OCI-LY1 (cell line): ENCODE results near the gene DCST2.

ENCODE experiments used
- H2AFZ ChIP-seq: fragments of 200-600 bp; sonication (generic), shearing (Covaris generic); 2 replicates; pipeline ENCODE4 v1.6.0; 2014; ENCODE audit warnings: antibody characterized with exemption, mild to moderate bottlenecking, low read length
- H3F3A ChIP-seq: fragments of 200-600 bp; sonication (generic), shearing (Covaris generic); 2 replicates; pipeline ENCODE4 v1.6.0; 2014; ENCODE audit warnings: mild to moderate bottlenecking, antibody characterized with exemption, low read length, moderate library complexity; ENCODE audit not compliant: insufficient read depth
- H3K27ac ChIP-seq: fragments of 200-600 bp; sonication (generic); 2 replicates; pipeline ENCODE4 v1.5.1; 2014; ENCODE audit warnings: low read length, mixed run types, mild to moderate bottlenecking, low read depth; ENCODE audit not compliant: poor library complexity, severe bottlenecking
- H3K27me3 ChIP-seq: fragments of 200-600 bp; sonication (generic); 2 replicates; pipeline ENCODE4 v1.6.0; 2014; ENCODE audit warnings: antibody characterized with exemption, mild to moderate bottlenecking, low read length, moderate library complexity; ENCODE audit not compliant: insufficient read depth
- H3K36me3 ChIP-seq: fragments of 200-600 bp; sonication (generic); 2 replicates; pipeline ENCODE4 v1.6.1; 2014; ENCODE audit warnings: mild to moderate bottlenecking, antibody characterized with exemption, low read length, moderate library complexity, mixed read lengths; ENCODE audit not compliant: insufficient read depth
- H3K4me1 ChIP-seq: fragments of 200-600 bp; sonication (generic); 2 replicates; pipeline ENCODE4 v1.5.1; 2014; ENCODE audit warnings: mild to moderate bottlenecking, low read length, moderate library complexity; ENCODE audit not compliant: insufficient read depth, severe bottlenecking
- H3K4me2 ChIP-seq: fragments of 200-600 bp; sonication (generic), shearing (Covaris generic); 2 replicates; pipeline ENCODE4 v1.6.1; 2014; ENCODE audit warnings: low read length
- H3K4me3 ChIP-seq: fragments of 200-600 bp; sonication (generic); 2 replicates; pipeline ENCODE4 v1.5.1; 2014; ENCODE audit warnings: low read length, low read depth, mild to moderate bottlenecking, mixed read lengths; ENCODE audit not compliant: poor library complexity, severe bottlenecking
- H3K79me2 ChIP-seq: fragments of 200-600 bp; shearing (Covaris generic); 2 replicates; pipeline ENCODE4 v1.6.1; 2016; ENCODE audit warnings: mixed run types, low read length, mixed read lengths; ENCODE audit not compliant: insufficient read depth
- H3K9ac ChIP-seq: fragments of 200-600 bp; sonication (generic), shearing (Covaris generic); 2 replicates; pipeline ENCODE4 v1.6.1; 2014; ENCODE audit warnings: mild to moderate bottlenecking, low read length, mixed read lengths
- H3K9me2 ChIP-seq: fragments of 200-600 bp; sonication (generic), shearing (Covaris generic); 2 replicates; pipeline ENCODE4 v1.6.1; 2014; ENCODE audit warnings: low read depth, mild to moderate bottlenecking, low read length, mixed read lengths
- H3K9me3 ChIP-seq: fragments of 200-600 bp; shearing (Covaris generic); 2 replicates; pipeline ENCODE4 v1.6.1; 2014; ENCODE audit warnings: low read length, mixed read lengths
- H4K20me1 ChIP-seq: fragments of 200-600 bp; sonication (generic), shearing (Covaris generic); 2 replicates; pipeline ENCODE4 v1.6.0; 2016; ENCODE audit warnings: mild to moderate bottlenecking, low read length; ENCODE audit not compliant: insufficient read depth
- CTCF ChIP-seq: fragments of 200-600 bp; sonication (generic), shearing (Covaris generic); IDR thresholded peaks from 2 replicates; pipeline ENCODE4 v1.5.1; 2017; ENCODE audit warnings: mild to moderate bottlenecking, antibody characterized with exemption, low read length, moderate library complexity, mixed read lengths
- EZH2 ChIP-seq: fragments of 200-600 bp; sonication (generic), shearing (Covaris generic); IDR thresholded peaks from 2 replicates; pipeline ENCODE4 v1.8.0; 2017; ENCODE audit warnings: borderline replicate concordance, mixed run types, mild to moderate bottlenecking, antibody characterized with exemption, low read length, moderate library complexity, mixed read lengths

The DCST2 gene

DNA sequence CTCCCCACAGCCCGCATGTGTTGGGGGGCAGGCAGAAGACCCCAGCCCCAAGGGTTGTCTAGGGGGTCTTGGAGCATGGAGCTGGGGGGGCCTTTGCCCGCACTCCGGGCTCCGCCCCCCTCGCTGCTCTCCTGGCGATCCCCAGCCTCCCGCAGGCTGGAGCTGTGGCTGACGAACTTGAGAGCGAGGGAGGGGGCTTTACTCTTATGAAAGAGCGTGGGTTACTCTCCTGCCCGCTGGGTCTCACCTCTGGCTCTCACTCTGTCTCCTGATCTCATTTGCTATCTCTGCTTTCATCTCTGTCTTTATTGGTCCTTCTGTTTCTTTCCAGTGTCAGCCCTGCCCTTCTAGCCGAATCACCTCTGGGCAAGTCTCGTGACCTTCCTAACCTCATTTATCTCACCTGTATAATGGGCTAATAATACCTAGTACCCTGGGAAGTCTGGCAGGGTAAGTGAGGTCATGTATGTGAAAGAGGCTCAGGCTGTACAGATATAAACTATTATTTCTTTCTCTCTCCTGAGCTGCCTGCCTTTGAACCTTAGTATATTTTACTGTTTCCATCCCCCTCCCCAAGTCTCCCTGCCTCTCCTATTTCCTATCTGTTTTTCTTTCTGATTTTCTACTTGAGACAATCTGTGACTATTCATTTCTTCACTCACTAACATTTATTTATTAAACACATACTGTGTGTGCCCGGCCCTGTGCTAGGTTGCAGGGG, 30.7 kb upstream of the DCST2 start:
- Histone ChIP-seq H3K79me2 (no peaks in the 10 kb centered on the region), H4K20me1 (no peaks in the 10 kb centered on the region), H3K9ac (peak overlapping the region; percentile 69), H3K27ac (no peak overlapping the region), H3F3A (no peaks in the 10 kb centered on the region), H3K4me3 (peak overlapping the region; percentile 69), H3K9me2 (no peaks in the 10 kb centered on the region), H2AFZ (no peak overlapping the region), H3K4me2 (peak overlapping the region; percentile 62), H3K9me3 (no peaks in the 10 kb centered on the region), H3K4me1 (peaks cover 29% of the 10 kb centered on the region), H3K36me3 (peaks cover 1% of the 10 kb centered on the region; the same call in 1 of the 2 replicates), H3K27me3 (no peaks in the 10 kb centered on the region)
- no peak for TF ChIP-seq EZH2
- no peak for TF ChIP-seq CTCF

GRCh38 chr1:155063550-155064110, 30.0 kb upstream of the DCST2 start, which contains the start of gene EFNA4:
Gene EFNA4, plus strand, starts transcription at chr1:155063740. Its CDS starts 84 bp downstream, at chr1:155063824.
- H3F3A ChIP-seq: no peaks in the 10 kb centered on the region
- peak within 1 kb of the TSS; percentile 49 for H3K27ac ChIP-seq
- H2AFZ ChIP-seq: no peak within 1 kb of the TSS
- no peaks in the 10 kb centered on the region for H3K36me3 ChIP-seq
- H4K20me1 ChIP-seq: no peaks in the 10 kb centered on the region
- H3K9me3 ChIP-seq: no peaks in the 10 kb centered on the region
- H3K4me3 ChIP-seq: peak within 1 kb of the TSS; percentile 69
- H3K4me1 ChIP-seq: peaks cover 28% of the 10 kb centered on the region
- H3K4me2 ChIP-seq: peak within 1 kb of the TSS; percentile 62
- no peaks in the 10 kb centered on the region for H3K27me3 ChIP-seq
- H3K79me2 ChIP-seq: no peaks in the 10 kb centered on the region
- no peaks in the 10 kb centered on the region for H3K9me2 ChIP-seq
- peak within 1 kb of the TSS; percentile 69 for H3K9ac ChIP-seq
- TF ChIP-seq EZH2: no peak
- no peak for TF ChIP-seq CTCF

DNA sequence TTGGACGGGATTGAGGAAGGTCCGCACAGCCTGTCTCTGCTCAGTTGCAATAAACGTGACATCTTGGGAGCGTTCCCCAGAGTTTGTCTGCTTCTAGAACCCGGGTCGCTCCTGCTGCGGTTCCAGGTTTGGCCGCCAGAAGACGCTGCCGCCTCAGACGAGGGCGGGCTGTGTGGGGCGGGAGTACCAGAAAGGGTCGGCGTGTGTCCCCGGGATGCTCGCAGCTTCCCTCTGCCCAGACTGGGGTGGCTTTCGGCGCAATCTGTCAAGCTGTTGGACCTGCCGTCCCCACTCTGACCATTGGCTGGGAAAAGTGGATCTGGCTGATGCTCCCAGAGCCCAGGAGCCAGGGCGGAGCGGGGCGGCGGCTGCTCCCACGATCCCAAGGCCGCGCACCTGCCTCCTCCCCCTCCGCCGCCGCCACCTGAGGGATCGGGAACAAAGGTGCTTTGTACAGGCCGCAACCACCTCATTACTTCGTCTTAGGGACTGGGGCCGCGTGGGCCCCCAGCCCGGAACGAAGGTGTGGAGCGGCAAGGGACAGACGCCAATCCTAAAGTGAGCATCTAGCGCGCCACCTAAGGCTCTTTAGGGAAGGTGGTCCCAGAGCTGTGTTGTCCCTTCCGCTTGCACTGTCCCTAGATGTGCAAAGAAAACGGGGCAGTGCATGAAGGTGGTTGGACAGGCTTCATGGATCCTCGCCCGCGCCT, 29.3 kb upstream of the DCST2 start:
- Histone ChIP-seq H3K9ac (peak overlapping the region; percentile 69; the same call in 1 of the 2 replicates), H3K79me2 (no peaks in the 10 kb centered on the region), H3K4me2 (peak overlapping the region; percentile 62), H4K20me1 (no peaks in the 10 kb centered on the region), H3K27ac (peak overlapping the region; percentile 49), H3K4me3 (peak overlapping the region; percentile 69), H3K27me3 (no peaks in the 10 kb centered on the region), H3K9me2 (no peaks in the 10 kb centered on the region), H3F3A (no peaks in the 10 kb centered on the region), H3K4me1 (peaks cover 28% of the 10 kb centered on the region), H3K36me3 (peaks cover 3% of the 10 kb centered on the region; the same call in 1 of the 2 replicates), H2AFZ (no peak overlapping the region), H3K9me3 (no peaks in the 10 kb centered on the region)
- TF ChIP-seq CTCF (peak; percentile 84), EZH2 (no peak)
